Ascending aorta (tissue), 2 donors: ENCODE data around the gene YWHAB. TPM values are rescaled to one million over a fixed set of nuclear protein-coding genes. Genes with fewer than 3 reads are reported as not detected.

Experiments used
- DNase-seq, 2 donors: peaks; one replicate each; pipeline ENCODE4 v3.0.0-alpha.2; 2019; ENCODE audit warnings: low spot score in 2 of 2
- H3K27ac ChIP-seq, 2 donors: fragments of 200-600 bp; sonication (generic); one replicate each; pipeline ENCODE4 v1.5.1; 2016 to 2017; ENCODE audit warnings: mild to moderate bottlenecking in 1 of 2
- H3K27me3 ChIP-seq: fragments of 200-600 bp; sonication (generic); one replicate; pipeline ENCODE4 v1.5.1; 2017
- H3K36me3 ChIP-seq, 2 donors: fragments of 200-600 bp; sonication (generic); one replicate each; pipeline ENCODE4 v1.5.1; 2016
- H3K4me1 ChIP-seq, 2 donors: fragments of 200-600 bp; sonication (generic); one replicate each; pipeline ENCODE4 v1.5.1; 2016 to 2017; ENCODE audit warnings: mild to moderate bottlenecking in 1 of 2
- H3K4me3 ChIP-seq, 2 donors: fragments of 200-600 bp; sonication (generic); one replicate each; pipeline ENCODE4 v1.5.1; 2016 to 2017; ENCODE audit warnings: mild to moderate bottlenecking in 1 of 2
- H3K9me3 ChIP-seq, 2 donors: fragments of 200-600 bp; sonication (generic); one replicate each; pipeline ENCODE4 v1.5.1; 2016
- intact Hi-C: fragments of 100-400 bp; cut with DNase I; formaldehyde crosslinking; loops from one replicate; pipeline ENCODE4 v1.15.1; 2023
- total RNA-seq: library from RNA; depleted of rRNA; stranded (reverse); fragments of >200 nt; gene quantifications from one replicate; pipeline ENCODE4 v1.1.0, GENCODE V29; 2016
- TF ChIP-seq, protein P1 (sequence below), 3 experiments: fragments of 200-600 bp in 2 of 3; fragments of 450-650 bp in 1 of 3; sonication (generic) in 2 of 3; IDR thresholded peaks; one replicate each; pipeline ENCODE4 v1.5.1; 2016 to 2019; ENCODE audit warnings: antibody characterized with exemption in 3 of 3, mild to moderate bottlenecking in 1 of 3, moderate library complexity in 1 of 3

Gene YWHAB
- total RNA-seq, 1 donor from 2014 or later = 50.4 TPM

DNA sequence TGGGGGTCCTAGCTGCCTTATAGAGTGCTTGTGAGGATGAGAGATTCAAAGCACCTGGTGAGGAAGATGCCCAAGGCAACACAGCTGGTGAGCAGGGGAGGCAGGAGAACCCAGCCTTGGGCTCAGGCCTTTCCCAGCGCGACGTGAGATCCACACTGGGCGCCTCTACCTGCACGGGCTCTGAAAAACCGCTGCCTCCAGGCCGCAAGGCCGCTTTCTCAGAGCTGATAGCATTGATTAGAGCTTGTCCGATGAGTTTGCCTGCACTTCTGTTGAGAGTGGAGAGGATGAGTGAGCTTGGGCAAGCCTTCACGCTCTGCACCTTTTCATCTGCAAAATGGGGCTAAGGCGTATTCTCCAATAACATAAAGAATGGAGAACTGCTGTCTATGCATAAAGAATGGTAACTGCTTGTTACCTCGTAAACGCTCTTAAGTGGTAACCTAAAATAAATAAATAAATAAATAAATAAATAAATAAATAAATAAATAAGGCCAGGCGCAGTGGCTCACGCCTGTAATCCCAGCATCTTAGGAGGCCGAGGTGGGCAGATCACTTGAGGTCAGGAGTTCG is 25.3 kb downstream of the YWHAB start:
- Histone ChIP-seq H3K27ac (no peak overlapping the region), H3K9me3 (no peaks in the 10 kb centered on the region), H3K4me1 (peaks cover 5% of the 10 kb centered on the region in 2 donors), H3K27me3 (no peaks in the 10 kb centered on the region), H3K36me3 (peaks cover 21 to 29% of the 10 kb centered on the region in 2 donors), H3K4me3 (peak overlapping the region; percentile 68 to 73)
- TF ChIP-seq, protein P1, sequence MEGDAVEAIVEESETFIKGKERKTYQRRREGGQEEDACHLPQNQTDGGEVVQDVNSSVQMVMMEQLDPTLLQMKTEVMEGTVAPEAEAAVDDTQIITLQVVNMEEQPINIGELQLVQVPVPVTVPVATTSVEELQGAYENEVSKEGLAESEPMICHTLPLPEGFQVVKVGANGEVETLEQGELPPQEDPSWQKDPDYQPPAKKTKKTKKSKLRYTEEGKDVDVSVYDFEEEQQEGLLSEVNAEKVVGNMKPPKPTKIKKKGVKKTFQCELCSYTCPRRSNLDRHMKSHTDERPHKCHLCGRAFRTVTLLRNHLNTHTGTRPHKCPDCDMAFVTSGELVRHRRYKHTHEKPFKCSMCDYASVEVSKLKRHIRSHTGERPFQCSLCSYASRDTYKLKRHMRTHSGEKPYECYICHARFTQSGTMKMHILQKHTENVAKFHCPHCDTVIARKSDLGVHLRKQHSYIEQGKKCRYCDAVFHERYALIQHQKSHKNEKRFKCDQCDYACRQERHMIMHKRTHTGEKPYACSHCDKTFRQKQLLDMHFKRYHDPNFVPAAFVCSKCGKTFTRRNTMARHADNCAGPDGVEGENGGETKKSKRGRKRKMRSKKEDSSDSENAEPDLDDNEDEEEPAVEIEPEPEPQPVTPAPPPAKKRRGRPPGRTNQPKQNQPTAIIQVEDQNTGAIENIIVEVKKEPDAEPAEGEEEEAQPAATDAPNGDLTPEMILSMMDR (IDR thresholded peaks at IDR 0.05) = no peak
- DNase-seq = no peak
- intact Hi-C loops = no loop called here

DNA sequence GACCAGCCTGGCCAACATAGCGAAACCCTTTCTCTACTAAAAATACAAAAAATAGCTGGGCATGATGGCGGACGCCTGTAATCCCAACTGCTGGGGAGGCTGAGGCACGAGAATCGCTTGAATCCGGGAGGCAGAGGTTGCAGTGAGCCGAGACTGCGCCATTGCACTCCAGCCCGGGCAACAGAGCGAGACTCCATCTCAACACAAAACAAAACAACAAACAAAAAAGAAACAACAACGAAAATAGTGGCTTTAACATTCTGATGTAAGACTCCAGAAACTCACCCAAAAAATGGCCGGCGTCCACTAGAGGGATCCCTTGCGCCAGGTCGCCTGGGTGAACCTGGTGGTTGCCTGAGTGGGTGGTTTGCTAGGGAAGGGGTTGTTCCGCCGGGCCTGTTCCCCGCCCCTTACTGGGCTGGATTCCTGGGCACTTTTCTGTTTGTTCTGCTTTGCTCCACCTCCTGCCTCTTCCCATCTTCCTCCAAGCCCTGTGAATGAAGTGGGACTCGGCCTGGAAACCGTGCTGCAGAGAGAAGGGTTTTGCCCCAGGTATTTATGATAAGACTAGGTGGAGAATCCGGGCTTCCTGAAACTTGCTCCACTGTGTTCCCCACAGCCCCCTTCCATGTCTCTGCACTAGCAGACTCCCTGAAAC is 25.9 kb downstream of the YWHAB start:
- Histone ChIP-seq H3K27me3 (no peaks in the 10 kb centered on the region), H3K4me3 (no peak overlapping the region), H3K27ac (no peak overlapping the region), H3K36me3 (peaks cover 17 to 23% of the 10 kb centered on the region in 2 donors), H3K9me3 (no peaks in the 10 kb centered on the region), H3K4me1 (peaks cover 5% of the 10 kb centered on the region in 2 donors)
- no peak for DNase-seq
- intact Hi-C loops = no loop called here
- TF ChIP-seq, protein P1 (IDR thresholded peaks at IDR 0.05) = peak in 2 of 3 experiments; percentile 7 to 8

DNA sequence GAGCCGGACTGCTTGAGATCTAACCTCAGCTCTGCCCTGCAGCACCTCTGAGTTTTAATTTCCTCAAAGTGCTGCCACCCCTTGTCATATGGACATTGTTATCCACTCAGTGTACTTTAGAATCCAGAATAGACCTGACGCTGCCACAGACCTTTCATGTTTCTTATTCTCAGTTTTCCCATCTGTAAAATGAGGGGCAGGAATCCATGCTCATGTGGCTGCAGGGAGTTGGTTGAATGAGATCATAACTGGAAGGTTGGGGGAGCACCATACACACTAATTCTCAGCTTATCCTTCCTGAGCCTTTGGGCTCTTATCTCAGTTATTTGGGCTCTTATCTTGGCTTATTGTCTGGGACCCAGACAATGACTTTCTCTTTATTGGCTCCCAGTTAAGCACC is 26.7 kb downstream of the YWHAB start:
- no peak overlapping the region for H3K4me3 ChIP-seq
- peaks cover 15% of the 10 kb centered on the region in 2 donors for H3K36me3 ChIP-seq
- no peak overlapping the region for H3K27ac ChIP-seq
- H3K27me3 ChIP-seq = no peaks in the 10 kb centered on the region
- intact Hi-C loops = no loop called here
- peaks cover 5% of the 10 kb centered on the region in 2 donors for H3K4me1 ChIP-seq
- TF ChIP-seq, protein P1 (IDR thresholded peaks at IDR 0.05) = no peak
- no peak for DNase-seq
- H3K9me3 ChIP-seq = no peaks in the 10 kb centered on the region

DNA sequence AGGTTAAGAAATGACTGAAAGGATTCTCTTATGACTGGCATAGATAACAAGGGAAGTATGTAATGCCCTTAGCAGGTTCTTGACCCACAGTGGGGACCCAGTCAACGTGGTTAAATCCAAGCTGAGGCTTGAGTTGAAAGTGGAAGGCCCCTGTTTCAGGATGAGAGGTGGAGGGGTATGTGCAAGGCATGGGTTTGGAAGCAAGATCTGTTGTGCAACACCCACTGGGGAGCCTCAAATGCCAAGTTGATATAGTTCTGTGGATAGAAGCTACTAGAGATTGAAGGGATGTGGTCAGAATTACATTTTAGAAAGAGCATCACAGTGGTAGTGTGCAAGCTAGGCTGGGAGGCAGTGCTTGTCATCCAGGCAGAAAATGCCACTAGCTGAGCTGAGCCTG is 29.4 kb downstream of the YWHAB start:
- H3K9me3 ChIP-seq = no peaks in the 10 kb centered on the region
- H3K4me1 ChIP-seq = peaks cover 0 to 5% of the 10 kb centered on the region in 2 donors
- no peak overlapping the region for H3K4me3 ChIP-seq
- TF ChIP-seq, protein P1 (IDR thresholded peaks at IDR 0.05) = no peak
- intact Hi-C loops = no loop called here
- no peak for DNase-seq
- no peak overlapping the region for H3K27ac ChIP-seq
- H3K27me3 ChIP-seq = no peaks in the 10 kb centered on the region
- peaks cover 6 to 9% of the 10 kb centered on the region in 2 donors for H3K36me3 ChIP-seq

DNA sequence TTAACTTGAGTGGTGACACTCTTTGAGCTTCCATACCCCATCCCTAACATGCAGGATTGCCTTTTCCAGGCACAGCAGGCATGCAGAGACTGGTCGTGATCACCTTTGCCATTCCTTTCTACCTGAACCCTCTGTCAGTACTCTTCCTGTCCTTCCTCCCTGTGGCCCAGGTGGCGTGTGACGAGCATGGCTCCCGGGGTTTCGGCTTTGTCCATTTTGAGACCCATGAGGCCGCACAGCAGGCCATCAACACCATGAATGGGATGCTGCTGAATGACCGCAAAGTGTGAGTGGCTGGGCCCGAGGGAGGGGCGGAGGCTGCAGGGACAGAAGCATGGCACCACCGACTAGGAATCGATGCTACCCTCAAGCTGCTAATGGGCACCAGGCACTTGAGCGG is 31.1 kb downstream of the YWHAB start:
- intact Hi-C loops = no loop called here
- TF ChIP-seq, protein P1 (IDR thresholded peaks at IDR 0.05) = no peak
- no peak overlapping the region for H3K4me3 ChIP-seq
- no peak overlapping the region for H3K27ac ChIP-seq
- DNase-seq = no peak
- H3K36me3 ChIP-seq = peaks cover 6 to 9% of the 10 kb centered on the region in 2 donors
- H3K27me3 ChIP-seq = no peaks in the 10 kb centered on the region
- no peaks in the 10 kb centered on the region for H3K9me3 ChIP-seq
- H3K4me1 ChIP-seq = no peaks in the 10 kb centered on the region
